Small intestine (tissue), 7 donors: Measurements from ENCODE around the gene CHMP4A. TPM values are rescaled to one million over a fixed set of nuclear protein-coding genes. Genes with fewer than 3 reads are reported as not detected.
"Not testable (repeated sequence)": the region's sequence is repeated elsewhere in the genome, so short reads cannot be mapped to it uniquely, and the experiment has no call there.

Source experiments
- DNase-seq, 2 donors: peaks; one replicate each; pipeline versions ENCODE4 v3.0.0 to v3.0.0-alpha.2; 2013
- FAIRE-seq: peaks from 2 replicates; lab custom pipeline; 2012; peaks lifted over from hg19 to GRCh38; lab: Jason Lieb, UNC
- H3K27ac ChIP-seq, 3 donors: one replicate each; pipeline ENCODE4 v1.5.1; 2013; ENCODE audit warnings: low read length in 2 of 3, mild to moderate bottlenecking in 2 of 3, control low read depth in 1 of 3, inconsistent platforms in 1 of 3, low read depth in 1 of 3, moderate library complexity in 1 of 3
- H3K27me3 ChIP-seq, 3 donors: one replicate each; pipeline ENCODE4 v1.6.1; 2013; ENCODE audit warnings: low read length in 3 of 3, inconsistent platforms in 1 of 3; ENCODE audit not compliant: control insufficient read depth in 3 of 3, insufficient read depth in 3 of 3
- H3K36me3 ChIP-seq, 3 donors: one replicate each; pipeline ENCODE4 v1.6.1; 2013; ENCODE audit warnings: low read length in 3 of 3, inconsistent platforms in 1 of 3, low read depth in 1 of 3, mild to moderate bottlenecking in 1 of 3, moderate library complexity in 1 of 3; ENCODE audit not compliant: control insufficient read depth in 3 of 3, insufficient read depth in 2 of 3
- H3K4me1 ChIP-seq, 3 donors: one replicate each; pipeline ENCODE4 v1.6.1; 2013; ENCODE audit warnings: low read length in 2 of 3, inconsistent platforms in 1 of 3, low read depth in 1 of 3, mild to moderate bottlenecking in 1 of 3, moderate library complexity in 1 of 3; ENCODE audit not compliant: control insufficient read depth in 3 of 3, insufficient read depth in 2 of 3
- H3K4me3 ChIP-seq, 3 donors: one replicate each; pipeline ENCODE4 v1.5.1; 2013; ENCODE audit warnings: low read length in 3 of 3, control low read depth in 1 of 3, inconsistent platforms in 1 of 3, low read depth in 1 of 3, mild to moderate bottlenecking in 1 of 3, moderate library complexity in 1 of 3
- H3K9me3 ChIP-seq, 2 donors: one replicate each; pipeline ENCODE4 v1.6.1; 2013; ENCODE audit warnings: low read depth in 1 of 2, low read length in 1 of 2; ENCODE audit not compliant: control insufficient read depth in 2 of 2, insufficient read depth in 1 of 2
- WGBS, 3 donors: extraction: QIAGEN DNeasy Blood & Tissue Kit; methylation state at CpG; one replicate each; pipeline ENCODE4 v1.1.7; 2013; 5-methylcytosine and 5-hydroxymethylcytosine counted together
- polyA plus RNA-seq, 4 donors: library from polyadenylated mRNA; stranded (reverse) in 3 of 4; unstranded in 1 of 4; fragments of 200-250 nt in 3 of 4; fragments of 120-200 nt in 1 of 4; gene quantifications; one replicate each; pipeline versions ENCODE4 v1.2.1 to v1.2.3, GENCODE V29; 2013
- donor health status: healthy with polysubstance abuse.
- donor health status: control.
- donor health status: control.
- donor health status: Bipolar disorder and iron deficiency.
- donor health status: healthy.

The CHMP4A gene
- polyA plus RNA-seq, 4 donors = 70.0 to 121 (median 94.9) TPM

GRCh38 chr14:24211311-24211710 lies 2.0 kb downstream of the CHMP4A start:
- DNase-seq (no peak), FAIRE-seq (no peak)
- no peak overlapping the region for H3K27ac ChIP-seq
- no peak overlapping the region for H3K4me3 ChIP-seq
- peaks cover 0 to 18% (median 0%) of the 10 kb centered on the region in 3 donors for H3K4me1 ChIP-seq
- H3K27me3 ChIP-seq = no peaks in the 10 kb centered on the region
- WGBS, 3 donors = 91 to 94% (median 94%) methylated on average over 6 of the region's 6 CpGs
- H3K36me3 ChIP-seq = peaks cover 0 to 43% (median 10%) of the 10 kb centered on the region in 3 donors
- no peaks in the 10 kb centered on the region for H3K9me3 ChIP-seq

GRCh38 chr14:24207625-24208024 lies 5.7 kb downstream of the CHMP4A start:
- H3K9me3 ChIP-seq = peaks cover 0 to 2% of the 10 kb centered on the region in 2 donors
- no peak overlapping the region for H3K4me3 ChIP-seq
- no peaks in the 10 kb centered on the region for H3K4me1 ChIP-seq
- DNase-seq = no peak
- WGBS, 3 donors = 96 to 100% (median 100%) methylated on average over 2 of the region's 2 CpGs
- H3K27me3 ChIP-seq = no peaks in the 10 kb centered on the region
- no peak overlapping the region for H3K27ac ChIP-seq
- H3K36me3 ChIP-seq = peaks cover 8 to 53% (median 10%) of the 10 kb centered on the region in 3 donors
- FAIRE-seq = no peak

DNA sequence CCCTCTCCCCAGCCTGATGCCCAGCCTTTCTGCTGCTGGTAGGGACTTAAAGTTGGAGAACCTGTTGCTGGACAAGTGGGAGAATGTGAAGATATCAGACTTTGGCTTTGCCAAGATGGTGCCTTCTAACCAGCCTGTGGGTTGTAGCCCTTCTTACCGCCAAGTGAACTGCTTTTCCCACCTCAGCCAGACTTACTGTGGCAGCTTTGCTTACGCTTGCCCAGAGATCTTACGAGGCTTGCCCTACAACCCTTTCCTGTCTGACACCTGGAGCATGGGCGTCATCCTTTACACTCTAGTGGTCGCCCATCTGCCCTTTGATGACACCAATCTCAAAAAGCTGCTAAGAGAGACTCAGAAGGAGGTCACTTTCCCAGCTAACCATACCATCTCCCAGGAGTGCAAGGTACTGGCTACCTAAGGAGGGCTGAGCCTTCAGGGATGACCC lies 6.2 kb downstream of the CHMP4A start:
- FAIRE-seq (no peak), DNase-seq (no peak)
- no peaks in the 10 kb centered on the region for H3K27me3 ChIP-seq
- peaks cover 8 to 55% (median 10%) of the 10 kb centered on the region in 3 donors for H3K36me3 ChIP-seq
- H3K4me3 ChIP-seq = no peak overlapping the region
- H3K4me1 ChIP-seq = no peaks in the 10 kb centered on the region
- no peak overlapping the region for H3K27ac ChIP-seq
- 87 to 95% (median 95%) methylated on average over 5 of the region's 5 CpGs for WGBS, 3 donors
- peaks cover 0 to 6% of the 10 kb centered on the region in 2 donors for H3K9me3 ChIP-seq

DNA sequence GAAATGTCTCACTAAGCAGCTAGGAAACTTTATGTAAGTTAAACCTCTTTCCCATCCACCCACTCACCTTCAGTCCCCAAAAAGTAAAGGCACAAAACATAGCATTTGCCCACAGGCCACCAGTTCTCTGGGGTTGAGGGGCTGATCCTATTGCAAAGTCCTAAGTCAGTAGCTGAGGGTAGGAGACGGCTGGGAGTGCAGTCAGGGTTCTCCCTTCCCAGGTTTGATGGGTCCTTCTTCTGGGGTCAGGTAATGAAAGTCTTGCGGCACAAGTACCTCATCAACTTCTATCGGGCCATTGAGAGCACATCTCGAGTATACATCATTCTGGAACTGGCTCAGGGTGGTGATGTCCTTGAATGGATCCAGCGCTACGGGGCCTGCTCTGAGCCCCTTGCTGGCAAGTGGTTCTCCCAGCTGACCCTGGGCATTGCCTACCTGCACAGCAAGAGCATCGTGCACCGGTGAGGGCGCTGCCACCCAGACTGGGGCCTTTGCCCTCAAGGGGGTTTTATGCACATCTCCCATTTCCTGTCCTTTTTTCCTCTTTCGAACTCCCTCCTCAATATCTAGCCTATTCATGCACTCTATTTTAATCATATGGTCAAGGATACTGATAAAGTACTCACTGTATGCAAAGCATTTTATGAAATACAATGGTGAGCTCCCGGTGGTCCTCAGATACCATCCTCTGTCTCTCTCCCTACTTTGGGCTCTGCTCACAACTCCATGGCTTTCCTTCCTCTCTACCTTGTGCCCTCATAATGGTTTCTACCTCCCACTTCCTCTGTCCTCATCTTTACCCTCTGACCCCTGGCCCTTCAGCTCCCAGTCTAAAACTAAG lies 6.8 kb downstream of the CHMP4A start:
- DNase-seq (no peak), FAIRE-seq (no peak)
- no peaks in the 10 kb centered on the region for H3K4me1 ChIP-seq
- no peak overlapping the region for H3K4me3 ChIP-seq
- peaks cover 10 to 58% (median 10%) of the 10 kb centered on the region in 3 donors for H3K36me3 ChIP-seq
- no peaks in the 10 kb centered on the region for H3K27me3 ChIP-seq
- H3K27ac ChIP-seq = no peak overlapping the region
- peaks cover 0 to 11% of the 10 kb centered on the region in 2 donors for H3K9me3 ChIP-seq
- WGBS, 3 donors = 95 to 99% (median 96%) methylated on average over 11 of the region's 11 CpGs

GRCh38 chr14:24204163-24205146 lies 8.8 kb downstream of the CHMP4A start:
- Histone ChIP-seq H3K27ac (no peak overlapping the region), H3K36me3 (peaks cover 6 to 52% (median 10%) of the 10 kb centered on the region in 3 donors), H3K4me3 (no peak overlapping the region), H3K4me1 (no peaks in the 10 kb centered on the region), H3K9me3 (peaks cover 0 to 15% of the 10 kb centered on the region in 2 donors), H3K27me3 (no peaks in the 10 kb centered on the region)
- 91 to 97% (median 95%) methylated on average over 7 of the region's 7 CpGs for WGBS, 3 donors
- FAIRE-seq (no peak), DNase-seq (no peak)

GRCh38 chr14:24203249-24203886 lies 9.9 kb downstream of the CHMP4A start:
- H3K27me3 ChIP-seq, DNase-seq, H3K4me1 ChIP-seq, H3K4me3 ChIP-seq, H3K27ac ChIP-seq, FAIRE-seq: not testable (repeated sequence)
- 97 to 99% (median 98%) methylated on average over 13 to 16 of the region's 16 CpGs for WGBS, 3 donors
- peaks cover 0 to 15% of the 10 kb centered on the region in 2 donors for H3K9me3 ChIP-seq
- peaks cover 2 to 51% (median 12%) of the 10 kb centered on the region in 3 donors for H3K36me3 ChIP-seq

DNA sequence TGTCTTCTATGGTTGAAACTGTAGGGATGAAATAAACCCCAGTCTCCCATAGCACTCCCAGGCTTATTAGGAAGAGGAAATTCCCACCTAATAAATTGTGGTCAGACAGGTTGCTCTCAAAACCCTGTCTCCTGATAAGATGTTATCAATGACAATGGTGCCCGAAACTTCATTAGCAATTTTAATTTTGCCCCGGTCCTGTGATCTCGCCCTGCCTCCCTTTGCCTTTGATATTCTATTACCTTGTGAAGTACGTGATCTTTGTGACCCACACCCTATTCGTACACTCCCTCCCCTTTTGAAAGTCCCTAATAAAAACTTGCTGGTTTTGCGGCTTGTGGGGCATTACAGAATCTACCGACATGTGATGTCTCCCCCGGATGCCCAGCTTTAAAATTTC lies 10.8 kb downstream of the CHMP4A start:
- not testable (repeated sequence) for FAIRE-seq
- WGBS, 3 donors = 91 to 98% (median 97%) methylated on average over 8 of the region's 8 CpGs

More for the DNA sequence above, 10.8 kb downstream of the CHMP4A start:
- not testable (repeated sequence) for H3K4me3 ChIP-seq, H3K27ac ChIP-seq, DNase-seq, H3K4me1 ChIP-seq, H3K27me3 ChIP-seq
- peaks cover 0 to 15% of the 10 kb centered on the region in 2 donors for H3K9me3 ChIP-seq
- H3K36me3 ChIP-seq = peaks cover 2 to 46% (median 12%) of the 10 kb centered on the region in 3 donors
